GM12872 (cell line): ENCODE results near the gene EPHB2.

Experiments
- CTCF ChIP-seq: IDR thresholded peaks from 3 replicates; pipeline ENCODE4 v1.5.1; 2011; ENCODE audit warnings: low read depth, mild to moderate bottlenecking, low read length, moderate library complexity; ENCODE audit not compliant: insufficient read depth

Gene EPHB2

GRCh38 chr1:22951796-22952195 is 241.2 kb downstream of the EPHB2 start:
- no peak for TF ChIP-seq CTCF

- TF ChIP-seq CTCF, result no peak
These were observed 242.0 kb downstream of the EPHB2 start for GRCh38 chr1:22952694-22953056.

GRCh38 chr1:22953057-22953739 is 242.6 kb downstream of the EPHB2 start:
- no peak for TF ChIP-seq CTCF

GRCh38 chr1:22953740-22954141 is 243.1 kb downstream of the EPHB2 start:
- TF ChIP-seq CTCF, result no peak

GRCh38 chr1:22955146-22955545 is 244.5 kb downstream of the EPHB2 start:
- TF ChIP-seq CTCF, result no peak

- TF ChIP-seq CTCF, result no peak
These were observed 246.4 kb downstream of the EPHB2 start for GRCh38 chr1:22957066-22957465.

- no peak for TF ChIP-seq CTCF
These were observed 247.9 kb downstream of the EPHB2 start for GRCh38 chr1:22958556-22958955.
